Posterior cingulate gyrus (tissue), 11 donors: Measurements from ENCODE around the gene MAST4.
"Not testable (repeated sequence)": the region's sequence is repeated elsewhere in the genome, so short reads cannot be mapped to it uniquely, and the experiment has no call there.

Source experiments
- DNase-seq, 10 donors: peaks; one replicate each; pipeline versions ENCODE4 v3.0.0 to v3.0.0-alpha.2; 2020 to 2021; ENCODE audit warnings: mixed read lengths in 3 of 10
- intact Hi-C: fragments of 100-400 bp; cut with DNase I; formaldehyde crosslinking; loops from one replicate; pipeline ENCODE4 v1.15.1; 2023

Gene MAST4

GRCh38 chr5:66741394-66741793 is 145.2 kb downstream of the MAST4 start:
- DNase-seq = no peak
- intact Hi-C loops = no loop called here

- intact Hi-C loops = no loop called here
- peak in 7 of 10 donors; percentile 22 to 88 (median 57) for DNase-seq
Observed at GRCh38 chr5:66742083-66742895, 146.1 kb downstream of the MAST4 start.

- no peak for DNase-seq
- intact Hi-C loops = no loop called here
Observed at GRCh38 chr5:66742896-66743247, 146.7 kb downstream of the MAST4 start.

DNA sequence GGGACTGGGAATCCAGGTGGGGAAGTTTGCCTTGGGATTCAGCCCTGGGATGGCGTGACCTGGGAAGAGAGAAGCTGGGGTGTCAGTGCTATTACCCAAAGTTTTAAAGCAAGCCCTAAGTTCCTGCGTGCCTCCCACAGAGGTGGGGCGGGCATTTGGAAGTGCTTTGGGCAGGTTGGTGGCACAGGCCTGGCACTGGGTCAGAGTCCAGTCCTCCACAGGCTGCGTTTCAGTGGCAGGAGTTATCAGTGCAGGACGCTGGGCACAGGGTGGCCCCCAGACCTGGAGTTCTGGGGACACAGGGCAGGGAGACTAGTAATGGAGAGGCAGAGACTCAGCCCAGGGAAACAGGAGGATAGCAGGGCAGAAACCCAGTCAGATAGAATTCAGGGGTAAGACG is 147.2 kb downstream of the MAST4 start:
- no peak for DNase-seq
- intact Hi-C loops = no loop called here

DNA sequence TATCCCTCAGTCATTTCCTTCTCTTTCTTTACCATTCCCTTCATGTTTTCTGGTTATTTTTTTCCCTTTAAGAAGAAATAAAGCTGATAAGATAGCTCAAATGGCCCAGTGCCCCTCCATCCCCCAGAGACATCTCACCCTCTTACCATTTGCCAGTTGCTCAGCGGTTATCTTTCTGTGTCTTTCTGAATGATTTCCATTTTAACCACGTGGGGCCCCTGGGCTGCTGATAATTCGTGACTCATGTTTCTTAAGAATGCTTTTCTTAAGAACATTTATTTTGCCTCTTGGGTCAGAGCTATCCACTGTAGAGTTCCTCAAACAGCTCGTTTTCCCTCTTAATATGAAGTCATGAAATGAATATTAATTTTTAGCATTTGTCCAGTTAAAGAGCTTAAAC is 147.8 kb downstream of the MAST4 start:
- intact Hi-C loops = no loop called here
- no peak for DNase-seq

DNA sequence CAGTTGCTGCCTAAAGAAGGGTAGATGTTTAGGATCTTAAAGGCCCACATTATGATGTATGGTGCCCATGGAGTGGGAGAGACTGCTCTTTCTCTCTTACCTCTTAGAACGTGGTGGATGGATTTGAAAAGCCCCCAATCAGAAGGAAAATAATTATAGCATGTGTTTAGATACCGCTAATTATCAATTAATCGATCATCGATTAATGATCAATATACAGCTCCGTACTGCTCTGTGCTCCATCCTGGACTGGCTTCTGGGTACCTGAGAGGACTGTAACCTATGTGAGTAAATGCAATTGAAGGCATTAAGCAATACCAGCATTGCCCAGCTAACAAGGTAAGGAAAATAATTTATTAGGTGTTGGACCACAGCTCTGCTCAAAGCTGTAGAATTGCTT is 149.1 kb downstream of the MAST4 start:
- DNase-seq = no peak
- intact Hi-C loops = no loop called here

- intact Hi-C loops = no loop called here
- DNase-seq = no peak
Observed at GRCh38 chr5:66747607-66748006, 151.4 kb downstream of the MAST4 start.

DNA sequence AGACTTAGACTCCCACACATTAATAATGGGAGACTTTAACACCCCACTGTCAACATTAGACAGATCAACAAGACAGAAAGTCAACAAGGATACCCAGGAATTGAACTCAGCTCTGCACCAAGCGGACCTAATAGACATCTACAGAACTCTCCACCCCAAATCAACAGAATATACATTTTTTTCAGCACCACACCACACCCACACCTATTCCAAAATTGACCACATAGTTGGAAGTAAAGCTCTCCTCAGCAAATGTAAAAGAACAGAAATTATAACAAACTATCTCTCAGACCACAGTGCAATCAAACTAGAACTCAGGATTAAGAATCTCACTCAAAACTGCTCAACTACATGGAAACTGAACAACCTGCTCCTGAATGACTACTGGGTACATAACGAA is 156.5 kb downstream of the MAST4 start:
- DNase-seq, intact Hi-C loops: not testable (repeated sequence)

GRCh38 chr5:66757219-66757833 is 161.1 kb downstream of the MAST4 start:
- peak in 3 of 10 donors; percentile 17 to 34 (median 25) for DNase-seq
- intact Hi-C loops = loop anchor here (2.0 kb wide), 1 partner anchor 451 kb away; no protein-coding TSS in a partner anchor

- no peak for DNase-seq
- intact Hi-C loops = loop anchor here (2.0 kb wide), 1 partner anchor 451 kb away; no protein-coding TSS in a partner anchor
Observed at GRCh38 chr5:66757834-66758371, 161.7 kb downstream of the MAST4 start.

DNA sequence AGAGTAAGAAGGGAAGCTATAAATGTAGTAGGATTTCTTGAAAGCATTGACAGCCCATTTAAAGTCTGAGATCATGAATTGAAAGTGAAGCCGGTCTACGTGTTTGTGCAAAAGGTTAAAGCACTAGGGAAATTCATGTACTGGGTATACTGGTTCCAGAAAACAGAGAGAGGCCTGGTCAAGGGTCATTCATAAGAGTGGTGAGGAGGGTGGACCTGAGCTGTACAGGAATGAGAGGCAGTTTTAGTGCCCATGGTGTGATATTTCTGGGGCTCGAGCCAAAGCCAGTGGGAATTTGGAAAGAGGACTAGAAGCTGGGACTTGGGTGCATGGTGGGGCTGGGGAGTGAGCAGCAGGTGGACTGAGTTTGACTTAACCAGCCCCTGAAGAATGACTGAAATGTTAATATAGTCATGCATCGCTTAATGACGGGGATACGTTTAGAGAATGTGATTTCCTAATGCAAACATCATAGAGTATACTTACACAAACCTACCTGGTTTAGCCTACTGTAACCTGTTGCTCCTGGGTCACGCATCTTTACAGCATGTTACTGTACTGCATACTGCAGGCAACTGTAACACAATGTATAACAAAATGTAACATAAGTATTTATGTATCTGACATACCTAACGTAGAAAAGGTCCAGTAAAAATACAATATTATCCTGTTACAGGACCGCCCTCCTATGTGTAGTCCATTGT is 173.0 kb downstream of the MAST4 start:
- intact Hi-C loops = loop anchor here (10.0 kb wide), 1 partner anchor 594 kb away; no protein-coding TSS in a partner anchor
- no peak for DNase-seq

DNA sequence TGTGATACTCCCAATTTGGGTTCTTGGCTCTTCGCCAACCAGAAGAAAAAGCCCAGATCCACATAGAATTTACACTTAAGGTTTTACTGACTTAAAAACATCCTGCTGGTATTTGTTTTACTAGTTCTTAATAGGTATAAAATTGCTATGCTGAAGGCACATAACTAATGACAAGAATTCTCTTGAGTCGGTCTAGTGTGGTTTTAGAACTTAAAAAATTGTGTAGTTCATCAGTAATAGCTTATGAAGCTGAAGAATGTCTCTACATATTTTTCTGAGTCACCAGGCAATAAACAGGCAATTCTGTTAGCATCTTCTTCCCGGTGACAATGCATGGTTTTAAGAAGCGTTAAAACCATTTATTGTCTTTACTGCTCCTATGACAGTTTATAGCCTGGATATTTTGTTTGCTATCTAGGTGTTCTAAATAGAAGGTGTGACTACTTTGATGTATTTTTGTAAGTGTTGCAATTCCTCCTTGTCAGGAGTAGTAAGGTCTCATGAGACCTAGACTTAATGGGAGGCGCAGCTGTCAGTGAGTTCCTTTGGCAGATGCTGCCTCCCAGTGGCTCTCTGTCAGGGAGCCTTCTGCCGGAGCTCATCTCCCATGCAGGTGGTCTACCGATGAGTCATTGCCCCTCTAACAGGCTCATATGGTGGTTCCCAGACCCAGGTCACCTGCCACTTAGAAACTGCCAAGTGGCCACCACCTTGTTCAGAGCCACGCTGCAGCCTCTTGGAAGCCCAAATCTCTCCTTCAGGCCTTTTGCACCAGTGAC is 173.8 kb downstream of the MAST4 start:
- intact Hi-C loops = loop anchor here (5.0 to 10.0 kb wide), 2 partner anchors 463 to 595 kb away; no protein-coding TSS in a partner anchor
- peak in 7 of 10 donors; percentile 17 to 90 (median 31) for DNase-seq

GRCh38 chr5:66777868-66778267 is 181.7 kb downstream of the MAST4 start:
- DNase-seq = no peak
- intact Hi-C loops = no loop called here

DNA sequence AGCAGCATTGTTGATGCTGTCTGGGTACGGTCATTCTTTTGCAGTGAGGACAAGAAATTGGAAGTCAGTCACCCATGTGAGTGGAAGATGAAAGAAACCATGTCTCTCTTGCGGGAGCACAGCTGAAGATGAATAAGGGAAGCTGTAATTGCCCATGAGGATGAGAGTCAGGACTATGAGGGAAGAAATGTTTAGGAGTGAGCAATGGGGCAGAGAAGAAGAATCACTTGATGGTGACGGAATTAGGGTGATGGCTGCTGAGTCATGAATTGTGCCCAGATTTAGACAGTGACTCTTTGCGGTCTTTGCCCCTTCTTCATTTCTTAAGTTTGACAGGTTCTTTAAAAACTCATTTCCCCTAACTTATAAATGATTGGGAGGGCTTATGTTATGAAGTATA is 183.3 kb downstream of the MAST4 start:
- DNase-seq = no peak
- intact Hi-C loops = no loop called here

- intact Hi-C loops = no loop called here
- DNase-seq = no peak
Observed at GRCh38 chr5:66788556-66788955, 192.4 kb downstream of the MAST4 start.

GRCh38 chr5:66789434-66789833 is 193.2 kb downstream of the MAST4 start:
- DNase-seq = no peak
- intact Hi-C loops = no loop called here

GRCh38 chr5:66793049-66793448 is 196.9 kb downstream of the MAST4 start:
- no peak for DNase-seq
- intact Hi-C loops = no loop called here

DNA sequence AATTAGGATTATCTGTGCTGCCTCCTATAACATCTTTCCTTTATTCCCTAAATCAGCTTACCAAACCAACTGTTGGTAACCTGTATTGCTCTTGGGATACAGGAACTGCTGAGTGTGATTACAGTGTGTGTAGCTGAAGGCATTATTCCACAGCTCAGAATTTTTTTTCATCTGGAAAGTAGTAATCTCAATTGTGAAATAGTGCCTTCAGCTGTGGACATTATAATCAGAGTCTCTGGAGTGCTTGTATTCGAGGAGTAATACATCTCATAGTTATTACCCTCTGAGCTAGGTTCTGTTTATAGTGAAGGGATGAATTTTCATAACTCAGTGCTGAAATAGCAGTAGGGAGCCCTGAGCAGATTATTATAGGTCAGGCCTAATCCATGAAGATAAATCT is 199.5 kb downstream of the MAST4 start:
- intact Hi-C loops = no loop called here
- no peak for DNase-seq

- intact Hi-C loops = no loop called here
- DNase-seq = no peak
Observed at GRCh38 chr5:66796305-66797292, 200.4 kb downstream of the MAST4 start.
